Loucy (cell line): Measurements from ENCODE around the gene OTUB2.

Source experiments
- H2AFZ ChIP-seq: fragments of 200-600 bp; sonication (generic); 2 replicates; pipeline ENCODE4 v1.6.0; 2016; ENCODE audit warnings: antibody characterized with exemption, mild to moderate bottlenecking, low read length, moderate library complexity
- H3F3A ChIP-seq: fragments of 200-600 bp; 2 replicates; pipeline ENCODE4 v1.6.0; 2016; ENCODE audit warnings: antibody characterized with exemption, low read depth, mild to moderate bottlenecking
- H3K27me3 ChIP-seq: fragments of 200-600 bp; sonication (generic); 2 replicates; pipeline ENCODE4 v1.6.1; 2014; ENCODE audit warnings: low read length, mild to moderate bottlenecking; ENCODE audit not compliant: insufficient read depth, poor library complexity, severe bottlenecking
- H3K36me3 ChIP-seq: fragments of 200-600 bp; sonication (generic); 2 replicates; pipeline ENCODE4 v1.6.1; 2016; ENCODE audit warnings: low read length; ENCODE audit not compliant: insufficient read depth
- H3K4me1 ChIP-seq: fragments of 200-600 bp; sonication (generic); 2 replicates; pipeline ENCODE4 v1.5.1; 2014; ENCODE audit warnings: low read length, mild to moderate bottlenecking; ENCODE audit not compliant: insufficient read depth, poor library complexity, severe bottlenecking
- H3K4me2 ChIP-seq: fragments of 200-600 bp; sonication (generic); 2 replicates; pipeline ENCODE4 v1.6.0; 2014; ENCODE audit warnings: antibody characterized with exemption, low read length, low read depth, mild to moderate bottlenecking; ENCODE audit not compliant: poor library complexity, severe bottlenecking
- H3K4me3 ChIP-seq: fragments of 200-600 bp; sonication (generic); 2 replicates; pipeline ENCODE4 v1.5.1; 2014; ENCODE audit warnings: low read length, mild to moderate bottlenecking, mixed read lengths; ENCODE audit not compliant: poor library complexity, severe bottlenecking
- H3K79me2 ChIP-seq: fragments of 200-600 bp; sonication (generic); 2 replicates; pipeline ENCODE4 v1.6.1; 2014; ENCODE audit warnings: low read length; ENCODE audit not compliant: insufficient read depth
- H3K9ac ChIP-seq: fragments of 200-600 bp; sonication (generic); 2 replicates; pipeline ENCODE4 v1.6.0; 2014; ENCODE audit warnings: mild to moderate bottlenecking, low read depth, low read length, moderate library complexity; ENCODE audit not compliant: poor library complexity, severe bottlenecking
- H3K9me2 ChIP-seq: fragments of 200-600 bp; sonication (generic); replicated peaks from 2 replicates; pipeline ENCODE4 v1.6.1; 2016; ENCODE audit warnings: low read depth, low read length, mixed read lengths
- H3K9me3 ChIP-seq: fragments of 200-600 bp; sonication (generic); 2 replicates; pipeline ENCODE4 v1.6.1; 2014; ENCODE audit warnings: mild to moderate bottlenecking, antibody characterized with exemption, low read length, low read depth; ENCODE audit not compliant: insufficient read depth
- H4K20me1 ChIP-seq: fragments of 200-600 bp; sonication (generic); 2 replicates; pipeline ENCODE4 v1.6.0; 2014; ENCODE audit warnings: antibody characterized with exemption, low read length, mild to moderate bottlenecking; ENCODE audit not compliant: insufficient read depth, poor library complexity, severe bottlenecking
- CTCF ChIP-seq: fragments of 200-600 bp; sonication (generic); conservative IDR thresholded peaks from 2 replicates; pipeline ENCODE4 v1.5.1; 2014; ENCODE audit warnings: mild to moderate bottlenecking, antibody characterized with exemption, low read length
- EZH2phosphoT487 ChIP-seq: fragments of 200-600 bp; IDR thresholded peaks from 2 replicates; pipeline ENCODE4 v1.6.1; 2018; ENCODE audit warnings: antibody characterized with exemption, mild to moderate bottlenecking, moderate library complexity, borderline replicate concordance

The OTUB2 gene

GRCh38 chr14:94015223-94015622, 10.9 kb upstream of the OTUB2 start:
- no peaks in the 10 kb centered on the region for H3K79me2 ChIP-seq
- no peak overlapping the region for H2AFZ ChIP-seq
- H4K20me1 ChIP-seq: no peaks in the 10 kb centered on the region
- H3K9ac ChIP-seq: no peak overlapping the region
- H3F3A ChIP-seq: no peaks in the 10 kb centered on the region
- TF ChIP-seq EZH2phosphoT487 (no peak), CTCF (no peak; the same call in 1 of the 2 replicates)
- H3K27me3 ChIP-seq: no peaks in the 10 kb centered on the region
- no peaks in the 10 kb centered on the region for H3K9me2 ChIP-seq
- H3K4me1 ChIP-seq: peaks cover 5% of the 10 kb centered on the region
- H3K4me3 ChIP-seq: no peak overlapping the region
- no peaks in the 10 kb centered on the region for H3K36me3 ChIP-seq
- H3K4me2 ChIP-seq: no peak overlapping the region
- no peaks in the 10 kb centered on the region for H3K9me3 ChIP-seq

GRCh38 chr14:94016446-94016976, 9.6 kb upstream of the OTUB2 start:
- Histone ChIP-seq H4K20me1 (no peaks in the 10 kb centered on the region), H3K79me2 (no peaks in the 10 kb centered on the region), H3K27me3 (no peaks in the 10 kb centered on the region), H3K4me3 (no peak overlapping the region), H3K9me3 (no peaks in the 10 kb centered on the region), H3F3A (no peaks in the 10 kb centered on the region), H3K36me3 (no peaks in the 10 kb centered on the region), H3K4me2 (no peak overlapping the region), H3K9me2 (no peaks in the 10 kb centered on the region), H3K4me1 (peaks cover 3% of the 10 kb centered on the region), H2AFZ (no peak overlapping the region), H3K9ac (no peak overlapping the region)
- TF ChIP-seq CTCF (no peak), EZH2phosphoT487 (no peak)

- Histone ChIP-seq H3K9ac (no peak overlapping the region), H3K9me2 (no peaks in the 10 kb centered on the region), H3K4me3 (no peak overlapping the region)
Measured at GRCh38 chr14:94018308-94018707, 7.8 kb upstream of the OTUB2 start.

More at GRCh38 chr14:94018308-94018707, 7.8 kb upstream of the OTUB2 start:
- Histone ChIP-seq H3K27me3 (no peaks in the 10 kb centered on the region), H3F3A (no peaks in the 10 kb centered on the region), H3K9me3 (no peaks in the 10 kb centered on the region), H3K79me2 (no peaks in the 10 kb centered on the region), H3K4me1 (no peaks in the 10 kb centered on the region), H3K4me2 (no peak overlapping the region), H2AFZ (no peak overlapping the region), H3K36me3 (no peaks in the 10 kb centered on the region), H4K20me1 (no peaks in the 10 kb centered on the region)
- TF ChIP-seq EZH2phosphoT487: no peak
- TF ChIP-seq CTCF: no peak
